ENCODE measurements around the gene HDAC8. TPM values are rescaled to one million over a fixed set of nuclear protein-coding genes. Genes with fewer than 3 reads are reported as not detected.

Gene HDAC8
- total and polyA plus RNA-seq, 9 of the 15 experiments (the other 6 are each of a cell fraction or from before 2014, with no cell fraction given): 18.9 to 53.8 (median 28.7) TPM

DNA sequence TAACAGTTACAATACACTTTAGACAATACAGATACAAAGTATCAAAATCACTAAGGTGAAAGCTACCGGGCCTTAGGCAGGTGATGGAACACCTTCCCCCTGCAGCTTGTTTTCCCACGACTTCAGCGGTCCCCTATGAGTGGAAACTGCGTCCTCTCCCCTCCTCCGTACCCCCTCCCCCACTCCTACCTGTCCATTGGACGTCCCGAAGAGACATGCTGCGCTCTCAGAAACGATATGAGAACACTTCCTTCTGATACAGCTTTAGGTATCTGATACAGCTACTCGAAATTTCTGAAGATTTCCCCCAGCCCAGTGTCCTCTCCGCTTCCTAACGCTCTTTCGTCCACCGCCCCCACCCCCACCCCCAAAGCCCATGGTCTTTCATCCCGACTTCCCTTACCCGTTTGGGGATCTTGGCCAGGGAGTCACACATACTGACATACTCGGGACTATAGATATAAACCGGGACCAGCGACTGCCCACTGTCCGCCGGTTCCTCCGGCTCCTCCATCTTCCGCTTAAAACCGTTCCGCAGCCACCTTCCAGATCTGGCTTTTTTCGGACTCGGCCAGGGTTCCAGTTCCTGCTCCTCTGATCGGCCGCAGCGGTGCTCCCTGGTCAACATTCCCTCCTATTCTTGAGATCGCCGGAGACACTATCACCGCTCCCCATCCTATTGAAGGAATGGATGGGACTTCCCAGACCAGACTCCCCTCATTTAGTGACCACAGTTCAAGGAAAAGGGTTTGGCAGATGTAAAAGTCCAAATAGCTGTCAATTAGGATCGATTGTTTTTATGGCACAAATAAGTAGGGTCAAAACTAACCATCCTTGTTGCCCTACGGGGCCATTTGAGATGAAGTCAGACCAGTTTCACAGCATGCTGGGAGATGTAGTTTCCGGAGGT is at the start of gene HDAC8 (continued):
- TF ChIP-seq, protein P1, sequence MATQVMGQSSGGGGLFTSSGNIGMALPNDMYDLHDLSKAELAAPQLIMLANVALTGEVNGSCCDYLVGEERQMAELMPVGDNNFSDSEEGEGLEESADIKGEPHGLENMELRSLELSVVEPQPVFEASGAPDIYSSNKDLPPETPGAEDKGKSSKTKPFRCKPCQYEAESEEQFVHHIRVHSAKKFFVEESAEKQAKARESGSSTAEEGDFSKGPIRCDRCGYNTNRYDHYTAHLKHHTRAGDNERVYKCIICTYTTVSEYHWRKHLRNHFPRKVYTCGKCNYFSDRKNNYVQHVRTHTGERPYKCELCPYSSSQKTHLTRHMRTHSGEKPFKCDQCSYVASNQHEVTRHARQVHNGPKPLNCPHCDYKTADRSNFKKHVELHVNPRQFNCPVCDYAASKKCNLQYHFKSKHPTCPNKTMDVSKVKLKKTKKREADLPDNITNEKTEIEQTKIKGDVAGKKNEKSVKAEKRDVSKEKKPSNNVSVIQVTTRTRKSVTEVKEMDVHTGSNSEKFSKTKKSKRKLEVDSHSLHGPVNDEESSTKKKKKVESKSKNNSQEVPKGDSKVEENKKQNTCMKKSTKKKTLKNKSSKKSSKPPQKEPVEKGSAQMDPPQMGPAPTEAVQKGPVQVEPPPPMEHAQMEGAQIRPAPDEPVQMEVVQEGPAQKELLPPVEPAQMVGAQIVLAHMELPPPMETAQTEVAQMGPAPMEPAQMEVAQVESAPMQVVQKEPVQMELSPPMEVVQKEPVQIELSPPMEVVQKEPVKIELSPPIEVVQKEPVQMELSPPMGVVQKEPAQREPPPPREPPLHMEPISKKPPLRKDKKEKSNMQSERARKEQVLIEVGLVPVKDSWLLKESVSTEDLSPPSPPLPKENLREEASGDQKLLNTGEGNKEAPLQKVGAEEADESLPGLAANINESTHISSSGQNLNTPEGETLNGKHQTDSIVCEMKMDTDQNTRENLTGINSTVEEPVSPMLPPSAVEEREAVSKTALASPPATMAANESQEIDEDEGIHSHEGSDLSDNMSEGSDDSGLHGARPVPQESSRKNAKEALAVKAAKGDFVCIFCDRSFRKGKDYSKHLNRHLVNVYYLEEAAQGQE (IDR thresholded peaks at IDR 0.05; ENCODE audit: borderline replicate concordance): peak; percentile 20; the same call in 1 of the 2 replicates
- TF ChIP-seq, protein P1 (CRISPR knock-in tag; IDR thresholded peaks at IDR 0.05; ENCODE audit: low read depth): no peak
- TF ChIP-seq NR2C1 (IDR thresholded peaks at IDR 0.05) (peak; percentile 82), NR2C1 (tag; IDR thresholded peaks at IDR 0.05) (peak; percentile 82), ZNF316 (IDR thresholded peaks at IDR 0.05) (no peak), ZNF592 (IDR thresholded peaks at IDR 0.05) (no peak), SREBF2 (CRISPR knock-in tag; IDR thresholded peaks at IDR 0.05) (no peak), DPF2 (IDR thresholded peaks at IDR 0.05) (peak; percentile 48; the same call in 1 of the 2 replicates), RNF2 (IDR thresholded peaks at IDR 0.05) (no peak)
- TF ChIP-seq, protein P2, sequence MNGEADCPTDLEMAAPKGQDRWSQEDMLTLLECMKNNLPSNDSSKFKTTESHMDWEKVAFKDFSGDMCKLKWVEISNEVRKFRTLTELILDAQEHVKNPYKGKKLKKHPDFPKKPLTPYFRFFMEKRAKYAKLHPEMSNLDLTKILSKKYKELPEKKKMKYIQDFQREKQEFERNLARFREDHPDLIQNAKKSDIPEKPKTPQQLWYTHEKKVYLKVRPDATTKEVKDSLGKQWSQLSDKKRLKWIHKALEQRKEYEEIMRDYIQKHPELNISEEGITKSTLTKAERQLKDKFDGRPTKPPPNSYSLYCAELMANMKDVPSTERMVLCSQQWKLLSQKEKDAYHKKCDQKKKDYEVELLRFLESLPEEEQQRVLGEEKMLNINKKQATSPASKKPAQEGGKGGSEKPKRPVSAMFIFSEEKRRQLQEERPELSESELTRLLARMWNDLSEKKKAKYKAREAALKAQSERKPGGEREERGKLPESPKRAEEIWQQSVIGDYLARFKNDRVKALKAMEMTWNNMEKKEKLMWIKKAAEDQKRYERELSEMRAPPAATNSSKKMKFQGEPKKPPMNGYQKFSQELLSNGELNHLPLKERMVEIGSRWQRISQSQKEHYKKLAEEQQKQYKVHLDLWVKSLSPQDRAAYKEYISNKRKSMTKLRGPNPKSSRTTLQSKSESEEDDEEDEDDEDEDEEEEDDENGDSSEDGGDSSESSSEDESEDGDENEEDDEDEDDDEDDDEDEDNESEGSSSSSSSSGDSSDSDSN (IDR thresholded peaks at IDR 0.05; ENCODE audit: borderline replicate concordance in 1 of 2, low read depth in 2 of 2, low read length in 2 of 2): 0 out of 4 replicates have a peak, but pooled peaks of 1 of the 2 experiments have one; percentile 62
- TF ChIP-seq, protein P3, sequence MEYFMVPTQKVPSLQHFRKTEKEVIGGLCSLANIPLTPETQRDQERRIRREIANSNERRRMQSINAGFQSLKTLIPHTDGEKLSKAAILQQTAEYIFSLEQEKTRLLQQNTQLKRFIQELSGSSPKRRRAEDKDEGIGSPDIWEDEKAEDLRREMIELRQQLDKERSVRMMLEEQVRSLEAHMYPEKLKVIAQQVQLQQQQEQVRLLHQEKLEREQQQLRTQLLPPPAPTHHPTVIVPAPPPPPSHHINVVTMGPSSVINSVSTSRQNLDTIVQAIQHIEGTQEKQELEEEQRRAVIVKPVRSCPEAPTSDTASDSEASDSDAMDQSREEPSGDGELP (CRISPR knock-in tag; IDR thresholded peaks at IDR 0.05; ENCODE audit: borderline replicate concordance): 0 out of 2 replicates have a peak, but pooled peaks have one; percentile 13
